ENCODE results near the gene PPP2R3A.

The PPP2R3A gene

GRCh38 chr3:136018876-136019275 lies 53.3 kb downstream of the PPP2R3A start:
- Histone ChIP-seq H3K36me3 (ENCODE audit: control insufficient read depth, insufficient read depth, low read length) (no peaks in the 10 kb centered on the region), H3K27me3 (ENCODE audit: control insufficient read depth, insufficient read depth, low read length, poor library complexity, severe bottlenecking) (no peaks in the 10 kb centered on the region), H3K27ac (ENCODE audit: insufficient read depth, low read depth, low read length, poor library complexity, severe bottlenecking) (no peak overlapping the region), H3K9me3 (ENCODE audit: control insufficient read depth, low read length) (no peaks in the 10 kb centered on the region), H3K4me1 (ENCODE audit: control insufficient read depth, insufficient read depth, low read length) (no peaks in the 10 kb centered on the region), H3K4me3 (ENCODE audit: insufficient read depth, low read depth, low read length) (no peak overlapping the region)
- 92 to 94% methylated on average over 1 of the region's 1 CpG for whole genome bisulfite sequencing, 2 experiments

GRCh38 chr3:136021803-136022202 lies 56.3 kb downstream of the PPP2R3A start:
- no peaks in the 10 kb centered on the region for H3K4me1 ChIP-seq (ENCODE audit: control insufficient read depth, insufficient read depth, low read length)
- no CpG with 5 or more reads among the region's 1 CpG for WGBS, 2 experiments
- no peaks in the 10 kb centered on the region for H3K9me3 ChIP-seq (ENCODE audit: control insufficient read depth, low read length)
- no peaks in the 10 kb centered on the region for H3K27me3 ChIP-seq (ENCODE audit: control insufficient read depth, insufficient read depth, low read length, poor library complexity, severe bottlenecking)
- no peak overlapping the region for H3K27ac ChIP-seq (ENCODE audit: insufficient read depth, low read depth, low read length, poor library complexity, severe bottlenecking)
- H3K36me3 ChIP-seq (ENCODE audit: control insufficient read depth, insufficient read depth, low read length): no peaks in the 10 kb centered on the region
- no peak overlapping the region for H3K4me3 ChIP-seq (ENCODE audit: insufficient read depth, low read depth, low read length)

- Histone ChIP-seq H3K4me3 (ENCODE audit: insufficient read depth, low read depth, low read length) (no peak overlapping the region), H3K27me3 (ENCODE audit: control insufficient read depth, insufficient read depth, low read length, poor library complexity, severe bottlenecking) (no peaks in the 10 kb centered on the region), H3K9me3 (ENCODE audit: control insufficient read depth, low read length) (no peaks in the 10 kb centered on the region), H3K27ac (ENCODE audit: insufficient read depth, low read depth, low read length, poor library complexity, severe bottlenecking) (no peak overlapping the region), H3K36me3 (ENCODE audit: control insufficient read depth, insufficient read depth, low read length) (no peaks in the 10 kb centered on the region), H3K4me1 (ENCODE audit: control insufficient read depth, insufficient read depth, low read length) (no peaks in the 10 kb centered on the region)
- WGBS, 2 experiments: 97 to 98% methylated on average over 5 to 6 of the region's 6 CpGs
These were observed 57.2 kb downstream of the PPP2R3A start for GRCh38 chr3:136022529-136023263.

- Histone ChIP-seq H3K4me3 (ENCODE audit: insufficient read depth, low read depth, low read length) (no peak overlapping the region), H3K4me1 (ENCODE audit: control insufficient read depth, insufficient read depth, low read length) (no peaks in the 10 kb centered on the region), H3K27me3 (ENCODE audit: control insufficient read depth, insufficient read depth, low read length, poor library complexity, severe bottlenecking) (no peaks in the 10 kb centered on the region), H3K36me3 (ENCODE audit: control insufficient read depth, insufficient read depth, low read length) (no peaks in the 10 kb centered on the region), H3K27ac (ENCODE audit: insufficient read depth, low read depth, low read length, poor library complexity, severe bottlenecking) (no peak overlapping the region), H3K9me3 (ENCODE audit: control insufficient read depth, low read length) (no peaks in the 10 kb centered on the region)
- 95 to 96% methylated on average over 2 to 3 of the region's 3 CpGs for WGBS, 2 experiments
These were observed 57.9 kb downstream of the PPP2R3A start for GRCh38 chr3:136023264-136023978.

GRCh38 chr3:136036306-136036705 lies 70.8 kb downstream of the PPP2R3A start:
- 93 to 97% methylated on average over 3 of the region's 3 CpGs for WGBS, 2 experiments
- Histone ChIP-seq H3K4me3 (ENCODE audit: insufficient read depth, low read depth, low read length) (no peak overlapping the region), H3K9me3 (ENCODE audit: control insufficient read depth, low read length) (no peaks in the 10 kb centered on the region), H3K36me3 (ENCODE audit: control insufficient read depth, insufficient read depth, low read length) (no peaks in the 10 kb centered on the region), H3K27me3 (ENCODE audit: control insufficient read depth, insufficient read depth, low read length, poor library complexity, severe bottlenecking) (no peaks in the 10 kb centered on the region), H3K27ac (ENCODE audit: insufficient read depth, low read depth, low read length, poor library complexity, severe bottlenecking) (no peak overlapping the region), H3K4me1 (ENCODE audit: control insufficient read depth, insufficient read depth, low read length) (no peaks in the 10 kb centered on the region)

GRCh38 chr3:136038668-136039067 lies 73.1 kb downstream of the PPP2R3A start:
- H3K4me3 ChIP-seq (ENCODE audit: insufficient read depth, low read depth, low read length): no peak overlapping the region
- H3K4me1 ChIP-seq (ENCODE audit: control insufficient read depth, insufficient read depth, low read length): no peaks in the 10 kb centered on the region
- H3K27ac ChIP-seq (ENCODE audit: insufficient read depth, low read depth, low read length, poor library complexity, severe bottlenecking): no peak overlapping the region
- WGBS, 2 experiments: 95% methylated on average over 2 of the region's 2 CpGs
- no peaks in the 10 kb centered on the region for H3K36me3 ChIP-seq (ENCODE audit: control insufficient read depth, insufficient read depth, low read length)
- H3K27me3 ChIP-seq (ENCODE audit: control insufficient read depth, insufficient read depth, low read length, poor library complexity, severe bottlenecking): no peaks in the 10 kb centered on the region
- H3K9me3 ChIP-seq (ENCODE audit: control insufficient read depth, low read length): no peaks in the 10 kb centered on the region

- H3K36me3 ChIP-seq (ENCODE audit: control insufficient read depth, insufficient read depth, low read length): no peaks in the 10 kb centered on the region
These were observed 77.2 kb downstream of the PPP2R3A start for GRCh38 chr3:136042608-136043221.

GRCh38 chr3:136044980-136045745 lies 79.6 kb downstream of the PPP2R3A start:
- no peaks in the 10 kb centered on the region for H3K36me3 ChIP-seq (ENCODE audit: control insufficient read depth, insufficient read depth, low read length)
- no peaks in the 10 kb centered on the region for H3K9me3 ChIP-seq (ENCODE audit: control insufficient read depth, low read length)
- no peaks in the 10 kb centered on the region for H3K27me3 ChIP-seq (ENCODE audit: control insufficient read depth, insufficient read depth, low read length, poor library complexity, severe bottlenecking)
- H3K27ac ChIP-seq (ENCODE audit: insufficient read depth, low read depth, low read length, poor library complexity, severe bottlenecking): no peak overlapping the region
- no peak overlapping the region for H3K4me3 ChIP-seq (ENCODE audit: insufficient read depth, low read depth, low read length)
- H3K4me1 ChIP-seq (ENCODE audit: control insufficient read depth, insufficient read depth, low read length): no peaks in the 10 kb centered on the region
- WGBS, 2 experiments: 95 to 97% methylated on average over 7 of the region's 7 CpGs

More at GRCh38 chr3:136042608-136043221, 77.2 kb downstream of the PPP2R3A start:
- 83 to 84% methylated on average over 7 of the region's 7 CpGs for WGBS, 2 experiments
- Histone ChIP-seq H3K4me1 (ENCODE audit: control insufficient read depth, insufficient read depth, low read length) (no peaks in the 10 kb centered on the region), H3K27me3 (ENCODE audit: control insufficient read depth, insufficient read depth, low read length, poor library complexity, severe bottlenecking) (no peaks in the 10 kb centered on the region), H3K9me3 (ENCODE audit: control insufficient read depth, low read length) (no peaks in the 10 kb centered on the region), H3K4me3 (ENCODE audit: insufficient read depth, low read depth, low read length) (no peak overlapping the region), H3K27ac (ENCODE audit: insufficient read depth, low read depth, low read length, poor library complexity, severe bottlenecking) (no peak overlapping the region)

GRCh38 chr3:136048068-136048467 lies 82.5 kb downstream of the PPP2R3A start:
- Histone ChIP-seq H3K4me1 (ENCODE audit: control insufficient read depth, insufficient read depth, low read length) (no peaks in the 10 kb centered on the region), H3K36me3 (ENCODE audit: control insufficient read depth, insufficient read depth, low read length) (no peaks in the 10 kb centered on the region), H3K9me3 (ENCODE audit: control insufficient read depth, low read length) (no peaks in the 10 kb centered on the region), H3K27me3 (ENCODE audit: control insufficient read depth, insufficient read depth, low read length, poor library complexity, severe bottlenecking) (no peaks in the 10 kb centered on the region), H3K4me3 (ENCODE audit: insufficient read depth, low read depth, low read length) (no peak overlapping the region), H3K27ac (ENCODE audit: insufficient read depth, low read depth, low read length, poor library complexity, severe bottlenecking) (no peak overlapping the region)
- 93 to 94% methylated on average over 7 of the region's 7 CpGs for WGBS, 2 experiments

- Histone ChIP-seq H3K36me3 (ENCODE audit: control insufficient read depth, insufficient read depth, low read length) (no peaks in the 10 kb centered on the region), H3K9me3 (ENCODE audit: control insufficient read depth, low read length) (no peaks in the 10 kb centered on the region), H3K4me3 (ENCODE audit: insufficient read depth, low read depth, low read length) (no peak overlapping the region), H3K27me3 (ENCODE audit: control insufficient read depth, insufficient read depth, low read length, poor library complexity, severe bottlenecking) (no peaks in the 10 kb centered on the region), H3K27ac (ENCODE audit: insufficient read depth, low read depth, low read length, poor library complexity, severe bottlenecking) (no peak overlapping the region), H3K4me1 (ENCODE audit: control insufficient read depth, insufficient read depth, low read length) (no peaks in the 10 kb centered on the region)
- 76 to 80% methylated on average over 6 of the region's 6 CpGs for WGBS, 2 experiments
These were observed 84.7 kb downstream of the PPP2R3A start for GRCh38 chr3:136050250-136050649.
